IgD-negative memory B cell (primary cell): Measurements from ENCODE around the gene DNPH1. TPM values are rescaled to one million over a fixed set of nuclear protein-coding genes. Genes with fewer than 3 reads are reported as not detected.
A peak's percentile ranks its signal among the peaks of the same experiment; 100 is the strongest.

ENCODE experiments used
- H3K27ac Mint-ChIP-seq, 3 donors: one replicate each; pipeline ENCODE4 v1.8.0; 2020 to 2022; ENCODE audit warnings: mild to moderate bottlenecking in 3 of 3, mixed read lengths in 3 of 3, moderate library complexity in 1 of 3
- H3K27me3 Mint-ChIP-seq: one replicate; pipeline ENCODE4 v1.8.0; 2021; ENCODE audit warnings: mixed read lengths
- H3K36me3 Mint-ChIP-seq: one replicate; pipeline ENCODE4 v1.8.0; 2020; ENCODE audit warnings: mild to moderate bottlenecking, mixed read lengths
- H3K4me1 Mint-ChIP-seq, 3 donors: one replicate each; pipeline ENCODE4 v1.8.0; 2020 to 2022; ENCODE audit warnings: mixed read lengths in 3 of 3, mild to moderate bottlenecking in 1 of 3
- H3K4me3 Mint-ChIP-seq, 4 donors: one replicate each; pipeline ENCODE4 v1.8.0; 2020 to 2022; ENCODE audit warnings: mild to moderate bottlenecking in 4 of 4, mixed read lengths in 4 of 4, moderate library complexity in 3 of 4
- H3K9me3 Mint-ChIP-seq, 3 donors: one replicate each; pipeline ENCODE4 v1.8.0; 2020 to 2021; ENCODE audit warnings: mixed read lengths in 3 of 3, mild to moderate bottlenecking in 1 of 3
- polyA plus RNA-seq: library from polyadenylated mRNA; unstranded; fragments of 300-500 nt; fragmentation: Illumina TruSeq; gene quantifications from one replicate; pipeline ENCODE4 v1.2.3, GENCODE V29; 2021

The DNPH1 gene
- polyA plus RNA-seq, 1 donor from 2014 or later: 125 TPM

DNA sequence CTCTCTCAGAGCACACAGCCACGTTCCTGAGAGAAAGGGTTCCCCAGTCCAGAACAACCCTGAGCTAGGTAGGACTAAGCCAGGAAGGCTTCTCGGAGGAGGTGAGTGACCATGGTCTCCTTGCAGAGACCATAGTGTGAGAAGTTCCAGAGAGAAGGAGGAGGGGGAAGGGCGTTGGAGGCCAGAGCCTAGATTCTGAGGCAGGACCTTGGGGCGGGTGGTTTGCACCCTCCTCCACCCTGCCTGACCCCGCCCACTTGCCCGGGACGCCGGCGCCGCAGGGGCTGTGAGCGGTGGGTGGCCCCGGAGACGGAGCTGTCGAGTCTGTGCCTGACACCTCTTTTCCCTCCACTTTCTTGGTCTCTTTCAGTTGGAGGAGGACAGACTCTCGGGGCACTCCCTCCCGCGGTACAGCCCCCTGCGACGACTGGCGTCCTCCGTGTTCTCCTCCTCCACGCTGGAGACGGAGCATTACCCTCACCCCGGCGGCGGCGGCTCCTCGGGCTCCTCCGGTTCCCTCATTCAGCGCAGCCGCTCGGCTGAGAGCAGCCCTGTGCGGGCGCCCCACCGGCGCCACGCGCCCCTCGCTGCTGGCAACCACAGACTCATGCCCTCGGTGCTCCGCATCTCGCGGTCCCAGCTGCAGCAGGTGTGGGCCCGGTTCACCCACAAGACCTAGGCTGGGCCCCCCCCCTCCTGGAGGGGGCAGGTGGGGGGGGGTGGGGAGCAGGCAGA is 40.2 kb upstream of the DNPH1 start:
- H3K27me3 Mint-ChIP-seq: peaks cover 29% of the 10 kb centered on the region
- peak overlapping the region in 3 of 4 donors; percentile 67 to 91 (median 84) for H3K4me3 Mint-ChIP-seq
- H3K9me3 Mint-ChIP-seq: no peaks in the 10 kb centered on the region
- peak overlapping the region in 2 of 3 donors; percentile 0 to 23 for H3K27ac Mint-ChIP-seq
- H3K36me3 Mint-ChIP-seq: no peaks in the 10 kb centered on the region
- peaks cover 0 to 29% (median 23%) of the 10 kb centered on the region in 3 donors for H3K4me1 Mint-ChIP-seq

DNA sequence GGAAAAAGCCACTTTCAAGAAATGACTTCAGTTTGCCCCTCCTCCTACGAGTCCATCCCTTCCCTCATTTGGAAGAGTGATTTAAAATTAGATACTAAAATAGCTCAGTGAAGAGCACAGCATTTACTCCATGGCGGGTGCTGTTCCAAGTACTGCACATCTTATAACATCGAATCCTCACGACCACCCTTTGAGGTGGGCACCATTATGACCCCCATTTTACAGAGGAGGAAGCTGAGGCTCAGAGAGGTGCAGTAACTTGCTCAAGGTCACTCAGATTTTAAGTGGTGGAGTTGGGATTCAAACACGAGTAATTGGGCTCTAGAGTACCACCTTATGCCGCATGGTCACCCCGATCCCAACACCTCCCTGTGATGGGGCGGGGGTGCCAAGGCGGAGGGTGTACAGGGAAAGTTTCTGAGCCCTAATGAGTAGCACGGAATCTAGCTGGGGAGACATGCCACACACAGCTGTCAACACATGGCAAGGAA is 39.5 kb upstream of the DNPH1 start:
- H3K36me3 Mint-ChIP-seq: no peaks in the 10 kb centered on the region
- H3K4me1 Mint-ChIP-seq: peaks cover 0 to 27% (median 23%) of the 10 kb centered on the region in 3 donors
- H3K4me3 Mint-ChIP-seq: peak overlapping the region in 3 of 4 donors; percentile 67 to 91 (median 84)
- peak overlapping the region in 1 of 3 donors; percentile 23 for H3K27ac Mint-ChIP-seq
- H3K27me3 Mint-ChIP-seq: peaks cover 23% of the 10 kb centered on the region
- no peaks in the 10 kb centered on the region for H3K9me3 Mint-ChIP-seq

DNA sequence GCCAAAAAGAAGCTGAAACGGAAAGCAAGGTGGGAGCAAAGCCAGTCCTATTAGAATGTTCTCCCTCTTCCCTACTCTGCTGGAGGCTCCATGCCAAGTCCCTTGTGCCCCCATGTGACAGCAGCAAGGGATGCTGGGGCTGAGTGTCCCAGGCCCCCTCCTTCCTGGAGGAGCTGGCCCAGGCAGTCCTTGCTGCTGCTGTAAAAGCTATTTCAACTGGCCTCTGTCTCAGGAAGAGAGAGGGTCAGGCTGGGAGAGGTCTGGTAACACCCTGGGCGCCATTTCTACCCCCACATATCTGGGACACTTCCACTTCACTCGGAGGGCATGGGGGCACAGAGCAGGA is 39.0 kb upstream of the DNPH1 start:
- peaks cover 23% of the 10 kb centered on the region for H3K27me3 Mint-ChIP-seq
- no peak overlapping the region for H3K27ac Mint-ChIP-seq
- no peaks in the 10 kb centered on the region for H3K9me3 Mint-ChIP-seq
- no peak overlapping the region for H3K4me3 Mint-ChIP-seq
- H3K36me3 Mint-ChIP-seq: no peaks in the 10 kb centered on the region
- peaks cover 0 to 30% (median 24%) of the 10 kb centered on the region in 3 donors for H3K4me1 Mint-ChIP-seq

DNA sequence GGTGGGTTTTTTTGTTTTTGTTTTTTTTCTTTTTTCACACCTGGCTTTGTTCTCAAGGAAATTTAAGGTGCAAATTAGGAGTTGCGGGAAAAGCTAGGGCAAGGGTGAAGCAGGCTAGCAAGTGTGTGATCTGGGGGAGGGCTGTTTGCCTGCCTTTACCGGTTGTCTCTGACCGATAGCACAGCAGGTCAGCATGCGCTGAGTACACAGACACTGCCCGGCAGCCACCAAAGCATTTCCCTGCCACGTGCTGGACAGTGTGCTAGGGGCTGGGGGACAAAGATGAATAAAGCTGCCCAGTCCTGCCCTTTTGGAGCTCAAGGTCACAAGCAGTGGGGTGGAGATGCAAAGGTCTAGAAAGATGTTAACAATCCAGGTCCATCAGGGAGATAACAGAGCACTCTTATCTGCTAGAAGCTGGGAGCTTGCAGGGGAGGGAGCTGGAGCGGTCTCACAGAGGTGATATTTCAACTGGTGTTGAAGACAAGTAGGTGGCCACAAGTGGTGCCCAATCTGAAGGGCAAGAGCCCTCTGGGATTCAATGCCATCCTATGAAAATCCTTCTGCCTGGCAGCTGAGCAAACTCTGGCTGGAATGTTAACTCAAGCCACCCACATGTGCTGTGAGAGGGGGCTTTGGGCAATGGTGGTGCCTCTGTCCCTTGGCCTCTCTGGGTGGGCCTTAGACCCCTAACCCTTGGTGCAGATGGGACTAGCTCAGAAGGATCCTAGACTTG is 38.5 kb upstream of the DNPH1 start:
- Mint-ChIP-seq H3K36me3 (no peaks in the 10 kb centered on the region), H3K9me3 (no peaks in the 10 kb centered on the region), H3K4me1 (peaks cover 0 to 30% (median 24%) of the 10 kb centered on the region in 3 donors), H3K27ac (peak overlapping the region in 1 of 3 donors; percentile 54), H3K27me3 (peaks cover 23% of the 10 kb centered on the region), H3K4me3 (peak overlapping the region in 1 of 4 donors; percentile 8)

DNA sequence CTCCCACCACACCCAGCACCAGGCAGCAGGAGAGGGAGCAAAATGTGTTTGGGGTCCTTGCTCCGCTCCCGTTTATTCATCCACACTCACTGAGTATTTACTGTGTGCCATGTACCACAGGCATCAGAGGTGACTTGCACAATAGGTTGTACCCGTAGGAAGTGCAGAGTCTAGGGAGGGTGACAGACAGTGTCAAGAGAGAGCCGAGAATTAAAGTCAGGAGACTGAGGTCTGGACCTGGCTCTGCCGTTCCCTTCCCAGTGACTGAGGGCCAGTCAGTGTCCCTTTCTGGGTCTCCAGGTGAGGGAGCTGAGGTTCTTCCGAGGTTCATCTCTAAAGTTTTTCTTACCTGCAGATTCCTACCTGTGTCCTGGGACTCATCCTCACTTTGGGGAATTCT is 36.3 kb upstream of the DNPH1 start:
- H3K27me3 Mint-ChIP-seq: peaks cover 15% of the 10 kb centered on the region
- no peaks in the 10 kb centered on the region for H3K9me3 Mint-ChIP-seq
- no peak overlapping the region for H3K4me3 Mint-ChIP-seq
- H3K36me3 Mint-ChIP-seq: no peaks in the 10 kb centered on the region
- no peak overlapping the region for H3K27ac Mint-ChIP-seq
- peaks cover 0 to 18% (median 12%) of the 10 kb centered on the region in 3 donors for H3K4me1 Mint-ChIP-seq

DNA sequence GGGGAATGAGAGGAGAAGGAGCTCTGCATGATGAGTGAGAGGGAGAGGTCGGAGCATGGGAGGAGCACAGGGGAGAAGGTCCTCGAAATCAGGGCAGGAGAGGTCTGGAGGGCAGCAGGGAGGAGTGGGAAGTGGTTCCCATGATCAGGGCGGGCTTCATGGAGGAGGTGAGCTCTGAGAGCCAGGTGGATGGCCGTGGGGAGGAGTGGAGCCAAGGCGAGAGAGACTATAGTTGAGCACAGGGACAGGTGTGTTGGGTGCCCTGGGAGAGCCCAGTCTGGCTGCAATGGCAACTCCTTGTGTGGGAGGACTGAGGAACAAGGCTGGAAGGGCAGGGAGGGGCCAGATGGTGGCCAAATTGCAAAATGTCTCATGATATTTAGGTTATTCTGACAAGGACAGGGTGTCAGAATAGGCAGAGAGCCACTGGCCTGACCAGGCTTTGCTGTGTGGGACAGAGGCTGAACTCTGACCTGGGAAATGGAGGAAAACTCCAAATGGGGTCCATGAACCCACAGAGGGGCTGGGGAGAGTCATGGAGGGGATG is 35.4 kb upstream of the DNPH1 start:
- Mint-ChIP-seq H3K27me3 (peaks cover 10% of the 10 kb centered on the region), H3K9me3 (no peaks in the 10 kb centered on the region), H3K4me1 (peaks cover 0 to 10% (median 5%) of the 10 kb centered on the region in 3 donors), H3K4me3 (no peak overlapping the region), H3K27ac (no peak overlapping the region), H3K36me3 (no peaks in the 10 kb centered on the region)

DNA sequence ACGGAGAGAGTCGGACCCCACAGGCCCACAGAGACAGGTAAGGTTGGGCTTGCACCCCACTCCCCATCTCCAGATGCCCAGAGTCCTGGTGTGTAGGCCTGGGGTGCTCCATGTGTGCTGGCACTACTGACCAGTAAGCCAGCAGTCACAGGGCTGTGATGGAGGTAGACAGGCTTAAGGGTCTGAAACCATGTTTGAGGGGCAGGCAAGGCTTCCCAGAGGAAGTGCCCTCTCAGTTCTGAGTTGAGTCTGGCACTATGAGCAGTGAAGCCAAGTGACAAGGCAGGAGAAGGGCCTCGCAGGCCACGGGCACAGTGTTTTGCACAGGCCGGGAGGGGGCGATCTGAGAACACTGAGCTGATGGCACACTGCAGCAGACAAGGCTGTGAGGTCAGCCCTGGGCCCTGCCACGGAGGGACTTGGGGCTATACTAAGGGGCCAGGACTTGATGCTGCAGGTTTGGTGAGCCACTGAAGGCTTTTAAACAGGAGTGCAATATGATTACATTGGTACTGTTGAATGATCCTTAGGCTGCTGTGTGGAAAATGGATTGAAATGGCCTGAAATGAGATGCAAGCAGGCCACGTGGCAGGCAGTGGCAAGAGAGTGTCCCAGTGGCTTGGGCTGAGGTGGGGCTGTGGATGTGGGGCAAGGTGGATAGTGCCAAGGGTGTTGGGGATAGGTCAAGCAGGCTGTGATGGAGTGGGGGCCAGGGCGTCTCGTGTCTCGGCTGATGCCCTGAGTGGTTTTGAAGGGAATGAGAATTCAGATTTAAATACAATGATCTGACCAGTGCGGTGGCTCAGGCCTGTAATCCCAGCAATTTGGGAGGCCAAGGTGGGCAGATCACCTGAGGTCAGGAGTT is 34.3 kb upstream of the DNPH1 start:
- H3K9me3 Mint-ChIP-seq: no peaks in the 10 kb centered on the region

DNA sequence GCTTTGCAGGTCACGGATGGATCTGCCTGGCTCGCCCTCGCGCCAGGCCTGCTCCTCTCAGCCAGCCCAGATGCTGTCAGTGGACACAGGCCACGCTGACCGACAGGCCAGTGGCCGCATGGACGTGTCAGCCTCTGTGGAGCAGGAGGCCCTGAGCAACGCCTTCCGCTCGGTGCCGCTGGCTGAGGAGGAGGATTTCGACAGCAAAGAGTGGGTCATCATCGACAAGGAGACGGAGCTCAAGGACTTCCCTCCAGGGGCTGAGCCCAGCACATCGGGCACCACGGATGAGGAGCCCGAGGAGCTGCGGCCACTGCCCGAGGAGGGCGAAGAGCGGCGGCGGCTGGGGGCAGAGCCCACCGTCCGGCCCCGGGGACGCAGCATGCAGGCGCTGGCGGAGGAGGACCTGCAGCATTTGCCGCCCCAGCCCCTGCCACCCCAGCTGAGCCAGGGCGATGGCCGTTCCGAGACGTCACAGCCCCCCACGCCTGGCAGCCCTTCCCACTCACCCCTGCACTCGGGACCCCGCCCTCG is 33.6 kb upstream of the DNPH1 start:
- H3K27me3 Mint-ChIP-seq: peaks cover 6% of the 10 kb centered on the region
- peak overlapping the region in 1 of 3 donors; percentile 27 for H3K27ac Mint-ChIP-seq
- H3K36me3 Mint-ChIP-seq: no peaks in the 10 kb centered on the region

More for the DNA sequence above, 34.3 kb upstream of the DNPH1 start:
- Mint-ChIP-seq H3K36me3 (no peaks in the 10 kb centered on the region), H3K27me3 (peaks cover 7% of the 10 kb centered on the region), H3K4me3 (peak overlapping the region in 1 of 4 donors; percentile 72), H3K27ac (no peak overlapping the region), H3K4me1 (peaks cover 0 to 6% (median 1%) of the 10 kb centered on the region in 3 donors)

DNA sequence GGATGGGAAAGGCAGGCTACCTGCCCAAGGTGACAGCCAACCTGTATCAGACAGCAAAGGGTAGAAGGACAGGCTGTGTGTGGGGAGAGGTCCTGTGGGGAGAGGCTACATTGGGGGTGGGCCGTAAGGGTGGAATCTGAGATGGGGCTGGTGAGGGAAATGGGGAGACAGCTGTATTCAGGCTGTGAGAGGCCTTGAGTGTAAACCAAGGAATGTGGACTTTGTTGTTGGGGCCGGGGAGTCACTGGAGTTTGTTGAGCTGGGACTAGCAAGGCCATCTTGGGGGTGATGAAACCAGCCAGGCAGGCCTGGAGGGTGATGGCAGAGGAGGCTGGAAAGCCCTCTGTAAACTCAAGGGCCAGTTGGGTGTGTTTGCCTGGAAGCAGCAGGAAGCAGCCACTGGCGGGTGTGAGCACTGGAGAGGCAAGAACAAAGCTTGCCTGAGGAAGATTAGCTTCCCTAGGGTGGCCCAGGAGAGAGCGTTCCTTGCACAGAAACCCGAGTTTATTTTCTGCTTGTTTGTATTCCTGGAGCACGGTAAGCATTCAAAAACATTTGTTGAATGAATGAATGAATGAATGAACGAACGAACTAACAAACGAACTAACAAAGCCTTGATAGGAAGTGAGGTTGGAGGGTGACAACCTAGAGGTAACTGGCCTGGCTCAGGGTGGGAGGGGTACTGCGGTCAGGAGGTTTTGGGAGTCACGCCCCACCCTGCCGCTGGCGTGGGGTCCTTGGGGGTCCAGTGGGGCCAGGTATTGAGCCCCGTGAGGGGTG is 32.9 kb upstream of the DNPH1 start:
- Mint-ChIP-seq H3K27ac (peak overlapping the region in 1 of 3 donors; percentile 27), H3K4me1 (peaks cover 0 to 6% (median 1%) of the 10 kb centered on the region in 3 donors), H3K36me3 (no peaks in the 10 kb centered on the region), H3K27me3 (peaks cover 9% of the 10 kb centered on the region), H3K9me3 (no peaks in the 10 kb centered on the region), H3K4me3 (peak overlapping the region in 2 of 4 donors; percentile 43 to 75)

More for the DNA sequence above, 33.6 kb upstream of the DNPH1 start:
- H3K4me1 Mint-ChIP-seq: peaks cover 0 to 6% (median 1%) of the 10 kb centered on the region in 3 donors
- no peak overlapping the region for H3K4me3 Mint-ChIP-seq
- H3K9me3 Mint-ChIP-seq: no peaks in the 10 kb centered on the region

DNA sequence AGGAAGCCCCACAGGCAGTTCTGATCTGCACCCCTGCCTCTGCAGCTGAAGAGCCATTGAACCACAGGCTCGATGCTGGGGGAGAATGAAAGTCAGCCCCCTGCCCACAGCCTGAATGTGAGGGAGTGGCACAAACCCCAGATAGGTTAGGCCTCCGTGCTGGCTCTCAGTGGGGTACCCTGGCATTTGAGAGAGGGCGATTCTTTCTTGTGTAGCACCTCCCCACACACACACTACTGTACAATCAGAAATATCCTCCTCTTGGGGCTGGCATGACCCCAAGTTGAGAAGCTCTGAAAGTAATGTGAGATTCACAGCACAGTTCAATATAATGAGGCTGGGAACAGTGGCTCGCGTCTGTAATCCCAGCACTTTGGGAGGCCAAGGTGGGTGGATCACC is 31.9 kb upstream of the DNPH1 start:
- Mint-ChIP-seq H3K9me3 (no peaks in the 10 kb centered on the region), H3K4me1 (peaks cover 0 to 6% (median 1%) of the 10 kb centered on the region in 3 donors), H3K4me3 (no peak overlapping the region), H3K36me3 (no peaks in the 10 kb centered on the region), H3K27ac (no peak overlapping the region), H3K27me3 (peaks cover 11% of the 10 kb centered on the region)

DNA sequence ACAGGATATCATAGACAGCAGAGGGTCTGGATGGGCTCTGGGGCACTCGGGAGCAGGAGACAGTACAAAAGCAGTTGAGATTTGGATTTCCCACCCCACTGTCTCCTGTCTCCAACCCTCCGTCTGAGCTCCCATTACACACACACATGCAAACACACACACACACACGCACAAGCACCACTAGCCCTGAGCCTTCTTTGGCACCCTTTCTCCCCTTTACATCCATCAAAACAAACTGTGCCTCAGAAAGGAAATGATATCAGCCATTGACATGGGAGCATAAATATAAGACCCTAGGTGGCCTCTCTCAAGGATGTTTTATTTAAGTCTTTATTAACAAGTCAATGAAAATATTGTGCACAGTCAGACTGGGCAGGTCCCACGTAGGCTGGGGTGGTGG is 31.5 kb upstream of the DNPH1 start:
- Mint-ChIP-seq H3K27me3 (peaks cover 12% of the 10 kb centered on the region), H3K9me3 (no peaks in the 10 kb centered on the region), H3K4me3 (peak overlapping the region in 1 of 4 donors; percentile 14), H3K36me3 (peaks cover under 1% of the 10 kb centered on the region), H3K4me1 (peaks cover 0 to 5% (median 1%) of the 10 kb centered on the region in 3 donors), H3K27ac (no peak overlapping the region)

DNA sequence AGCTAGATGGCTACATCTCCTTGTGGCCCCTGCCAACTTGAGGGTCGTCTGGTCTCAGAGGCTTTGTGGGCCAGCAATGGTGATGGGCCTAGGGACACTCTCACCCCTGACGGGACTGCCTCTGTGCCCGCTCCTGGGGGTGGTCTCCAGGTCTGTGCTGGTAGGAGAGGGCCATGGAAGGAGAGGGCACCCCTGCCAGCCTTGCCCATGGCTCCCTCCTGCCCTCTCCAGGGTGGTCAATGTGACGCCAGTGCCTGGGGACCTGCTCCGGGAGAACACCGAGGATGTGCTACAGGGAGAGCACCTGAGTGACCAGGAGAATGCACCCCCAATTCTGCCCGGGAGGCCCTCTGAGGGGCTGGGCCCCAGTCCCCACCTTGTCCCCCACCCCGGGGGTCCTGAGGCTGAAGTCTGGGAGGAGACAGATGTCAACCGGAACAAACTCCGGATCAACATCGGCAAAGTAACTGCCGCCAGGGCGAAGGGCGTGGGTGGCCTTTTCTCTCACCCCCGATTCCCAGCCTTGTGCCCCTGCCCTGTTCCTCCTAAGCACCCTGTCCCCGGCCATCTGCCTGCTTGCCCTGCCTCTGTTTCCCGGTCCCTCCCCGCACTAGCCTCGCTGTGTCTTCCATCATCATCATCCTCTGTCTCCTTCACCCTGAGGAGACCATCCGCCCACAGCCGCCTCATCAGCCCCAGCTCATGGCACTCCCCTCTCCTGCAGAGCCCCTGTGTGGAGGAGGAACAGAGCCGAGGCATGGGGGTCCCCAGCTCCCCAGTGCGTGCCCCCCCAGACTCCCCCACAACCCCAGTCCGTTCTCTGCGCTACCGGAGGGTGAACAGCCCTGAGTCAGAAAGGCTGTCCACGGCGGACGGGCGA is 29.8 kb upstream of the DNPH1 start:
- peaks cover 0 to 5% (median 1%) of the 10 kb centered on the region in 3 donors for H3K4me1 Mint-ChIP-seq
- peaks cover 13% of the 10 kb centered on the region for H3K27me3 Mint-ChIP-seq
- no peak overlapping the region for H3K27ac Mint-ChIP-seq
- peaks cover 2% of the 10 kb centered on the region for H3K36me3 Mint-ChIP-seq
- no peak overlapping the region for H3K4me3 Mint-ChIP-seq
- no peaks in the 10 kb centered on the region for H3K9me3 Mint-ChIP-seq

DNA sequence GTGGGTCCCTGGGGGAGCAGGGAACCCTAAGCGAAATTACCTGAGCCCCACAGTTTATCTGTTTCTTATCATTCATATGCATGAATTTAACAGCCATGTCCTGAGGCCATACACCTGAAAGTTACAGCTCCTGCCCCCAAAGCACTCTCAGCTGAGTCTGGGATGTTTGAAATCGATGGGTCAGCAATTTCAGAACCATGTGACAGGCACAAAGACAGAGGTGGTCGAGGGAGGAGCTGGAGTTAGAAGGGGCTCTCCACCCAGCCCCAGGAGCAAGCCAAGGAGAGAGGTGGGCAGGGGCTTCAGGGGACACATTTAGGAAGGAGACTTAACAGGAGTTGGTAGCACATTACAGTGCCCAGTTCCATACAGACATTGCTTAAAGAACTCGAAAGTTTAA is 28.9 kb upstream of the DNPH1 start:
- H3K4me1 Mint-ChIP-seq: peaks cover 0 to 3% (median 0%) of the 10 kb centered on the region in 3 donors

More for the DNA sequence above, 28.9 kb upstream of the DNPH1 start:
- Mint-ChIP-seq H3K27me3 (peaks cover 12% of the 10 kb centered on the region), H3K9me3 (no peaks in the 10 kb centered on the region), H3K36me3 (peaks cover 2% of the 10 kb centered on the region), H3K4me3 (no peak overlapping the region), H3K27ac (no peak overlapping the region)
